ENCODE data around the gene PASK. TPM values are rescaled to one million over a fixed set of nuclear protein-coding genes. Genes with fewer than 3 reads are reported as not detected.

The PASK gene
- total RNA-seq, 1 experiment from 2014 or later: 80.9 TPM

- CTCF ChIA-PET: interaction anchor here (0.6 to 1.1 kb wide), 2 partner anchors 17 to 112 kb away, joined by 3 to 4 read pairs; no protein-coding TSS in a partner anchor
- H3K4me1 Mint-ChIP-seq: peaks cover 23% of the 10 kb centered on the region
- H3K36me3 Mint-ChIP-seq: peaks cover 44% of the 10 kb centered on the region
- POLR2A ChIA-PET: interaction anchor here (0.7 kb wide), 1 partner anchor 48 kb away, joined by 4 read pairs; no protein-coding TSS in a partner anchor
- H3K27ac Mint-ChIP-seq: peak overlapping the region; percentile 78
- H3K9me3 Mint-ChIP-seq: no peaks in the 10 kb centered on the region
- TF ChIP-seq ZNF121 (CRISPR knock-in tag; IDR thresholded peaks at IDR 0.05): no peak
- ATAC-seq (no peak), DNase-seq (ENCODE audit: low spot score) (no peak)
- H3K27me3 Mint-ChIP-seq (ENCODE audit: low read depth): no peaks in the 10 kb centered on the region
- no peak overlapping the region for H3K4me3 Mint-ChIP-seq
Measured at GRCh38 chr2:241094924-241095420, 54.3 kb downstream of the PASK start.

DNA sequence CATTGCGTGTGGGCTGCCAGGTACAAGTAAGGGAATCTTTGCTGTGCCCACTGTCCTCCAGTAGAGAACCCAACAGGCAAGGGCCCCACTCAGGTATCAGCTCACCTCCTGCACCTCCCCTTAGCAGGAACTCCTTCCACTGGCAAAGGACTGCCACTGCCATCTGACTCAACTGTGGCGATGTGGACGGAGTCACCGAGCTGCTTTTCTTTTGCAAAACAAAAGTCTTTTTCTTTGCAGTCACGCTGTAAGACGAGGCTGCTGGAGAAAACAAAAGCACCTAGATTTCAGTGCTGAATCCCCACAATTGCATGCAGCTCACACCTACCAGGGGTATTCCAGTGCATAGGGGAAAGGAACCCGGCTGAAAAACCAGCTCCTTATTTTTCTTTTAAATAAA lies 55.1 kb downstream of the PASK start:
- H3K27me3 Mint-ChIP-seq (ENCODE audit: low read depth): no peaks in the 10 kb centered on the region
- peaks cover 37% of the 10 kb centered on the region for H3K36me3 Mint-ChIP-seq
- POLR2A ChIA-PET: no interaction called here
- no peak overlapping the region for H3K4me3 Mint-ChIP-seq
- peaks cover 25% of the 10 kb centered on the region for H3K4me1 Mint-ChIP-seq
- DNase-seq (ENCODE audit: low spot score) (no peak), ATAC-seq (peak; percentile 39)
- CTCF ChIA-PET: interaction anchor here (1.0 to 1.1 kb wide), 2 partner anchors 16 to 111 kb away, joined by 3 to 8 read pairs; no protein-coding TSS in a partner anchor
- peak overlapping the region; percentile 68 for H3K27ac Mint-ChIP-seq
- H3K9me3 Mint-ChIP-seq: no peaks in the 10 kb centered on the region
- TF ChIP-seq PRDM15 (CRISPR knock-in tag; IDR thresholded peaks at IDR 0.05) (no peak), FOXJ3 (CRISPR knock-in tag; IDR thresholded peaks at IDR 0.05; ENCODE audit: borderline replicate concordance) (no peak), TP53 (CRISPR knock-in tag; IDR thresholded peaks at IDR 0.05) (no peak), ZNF671 (CRISPR knock-in tag; IDR thresholded peaks at IDR 0.05) (no peak), ESRRA (CRISPR knock-in tag; IDR thresholded peaks at IDR 0.05; ENCODE audit: borderline replicate concordance) (no peak), SMAD4 (CRISPR knock-in tag; IDR thresholded peaks at IDR 0.05) (no peak), NR2C2 (CRISPR knock-in tag; IDR thresholded peaks at IDR 0.05) (no peak), ATF1 (CRISPR knock-in tag; IDR thresholded peaks at IDR 0.05) (no peak), STAT6 (CRISPR knock-in tag; conservative IDR thresholded peaks at IDR 0.05; ENCODE audit: low read depth) (no peak), AR (CRISPR knock-in tag; IDR thresholded peaks at IDR 0.05) (no peak), CREM (CRISPR knock-in tag; IDR thresholded peaks at IDR 0.05) (no peak), TEAD1 (CRISPR knock-in tag; IDR thresholded peaks at IDR 0.05) (no peak), MXD4 (CRISPR knock-in tag; IDR thresholded peaks at IDR 0.05; ENCODE audit: borderline replicate concordance) (no peak), NR1H2 (CRISPR knock-in tag; IDR thresholded peaks at IDR 0.05) (no peak)
- TF ChIP-seq, protein P1, sequence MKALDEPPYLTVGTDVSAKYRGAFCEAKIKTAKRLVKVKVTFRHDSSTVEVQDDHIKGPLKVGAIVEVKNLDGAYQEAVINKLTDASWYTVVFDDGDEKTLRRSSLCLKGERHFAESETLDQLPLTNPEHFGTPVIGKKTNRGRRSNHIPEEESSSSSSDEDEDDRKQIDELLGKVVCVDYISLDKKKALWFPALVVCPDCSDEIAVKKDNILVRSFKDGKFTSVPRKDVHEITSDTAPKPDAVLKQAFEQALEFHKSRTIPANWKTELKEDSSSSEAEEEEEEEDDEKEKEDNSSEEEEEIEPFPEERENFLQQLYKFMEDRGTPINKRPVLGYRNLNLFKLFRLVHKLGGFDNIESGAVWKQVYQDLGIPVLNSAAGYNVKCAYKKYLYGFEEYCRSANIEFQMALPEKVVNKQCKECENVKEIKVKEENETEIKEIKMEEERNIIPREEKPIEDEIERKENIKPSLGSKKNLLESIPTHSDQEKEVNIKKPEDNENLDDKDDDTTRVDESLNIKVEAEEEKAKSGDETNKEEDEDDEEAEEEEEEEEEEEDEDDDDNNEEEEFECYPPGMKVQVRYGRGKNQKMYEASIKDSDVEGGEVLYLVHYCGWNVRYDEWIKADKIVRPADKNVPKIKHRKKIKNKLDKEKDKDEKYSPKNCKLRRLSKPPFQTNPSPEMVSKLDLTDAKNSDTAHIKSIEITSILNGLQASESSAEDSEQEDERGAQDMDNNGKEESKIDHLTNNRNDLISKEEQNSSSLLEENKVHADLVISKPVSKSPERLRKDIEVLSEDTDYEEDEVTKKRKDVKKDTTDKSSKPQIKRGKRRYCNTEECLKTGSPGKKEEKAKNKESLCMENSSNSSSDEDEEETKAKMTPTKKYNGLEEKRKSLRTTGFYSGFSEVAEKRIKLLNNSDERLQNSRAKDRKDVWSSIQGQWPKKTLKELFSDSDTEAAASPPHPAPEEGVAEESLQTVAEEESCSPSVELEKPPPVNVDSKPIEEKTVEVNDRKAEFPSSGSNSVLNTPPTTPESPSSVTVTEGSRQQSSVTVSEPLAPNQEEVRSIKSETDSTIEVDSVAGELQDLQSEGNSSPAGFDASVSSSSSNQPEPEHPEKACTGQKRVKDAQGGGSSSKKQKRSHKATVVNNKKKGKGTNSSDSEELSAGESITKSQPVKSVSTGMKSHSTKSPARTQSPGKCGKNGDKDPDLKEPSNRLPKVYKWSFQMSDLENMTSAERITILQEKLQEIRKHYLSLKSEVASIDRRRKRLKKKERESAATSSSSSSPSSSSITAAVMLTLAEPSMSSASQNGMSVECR (CRISPR knock-in tag; IDR thresholded peaks at IDR 0.05; ENCODE audit: borderline replicate concordance): no peak
- TF ChIP-seq, protein P2, sequence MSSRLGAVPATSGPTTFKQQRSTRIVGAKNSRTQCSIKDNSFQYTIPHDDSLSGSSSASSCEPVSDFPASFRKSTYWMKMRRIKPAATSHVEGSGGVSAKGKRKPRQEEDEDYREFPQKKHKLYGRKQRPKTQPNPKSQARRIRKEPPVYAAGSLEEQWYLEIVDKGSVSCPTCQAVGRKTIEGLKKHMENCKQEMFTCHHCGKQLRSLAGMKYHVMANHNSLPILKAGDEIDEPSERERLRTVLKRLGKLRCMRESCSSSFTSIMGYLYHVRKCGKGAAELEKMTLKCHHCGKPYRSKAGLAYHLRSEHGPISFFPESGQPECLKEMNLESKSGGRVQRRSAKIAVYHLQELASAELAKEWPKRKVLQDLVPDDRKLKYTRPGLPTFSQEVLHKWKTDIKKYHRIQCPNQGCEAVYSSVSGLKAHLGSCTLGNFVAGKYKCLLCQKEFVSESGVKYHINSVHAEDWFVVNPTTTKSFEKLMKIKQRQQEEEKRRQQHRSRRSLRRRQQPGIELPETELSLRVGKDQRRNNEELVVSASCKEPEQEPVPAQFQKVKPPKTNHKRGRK (CRISPR knock-in tag; IDR thresholded peaks at IDR 0.05; ENCODE audit: borderline replicate concordance): no peak
- TF ChIP-seq, protein P3, sequence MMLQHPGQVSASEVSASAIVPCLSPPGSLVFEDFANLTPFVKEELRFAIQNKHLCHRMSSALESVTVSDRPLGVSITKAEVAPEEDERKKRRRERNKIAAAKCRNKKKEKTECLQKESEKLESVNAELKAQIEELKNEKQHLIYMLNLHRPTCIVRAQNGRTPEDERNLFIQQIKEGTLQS (CRISPR knock-in tag; conservative IDR thresholded peaks at IDR 0.05): no peak
